Measurements from ENCODE around the gene KANTR.

GRCh38 chrX:53065104-53065503, 28.8 kb upstream of the KANTR start:
- no peak for TF ChIP-seq CTCF (IDR thresholded peaks at IDR 0.05; ENCODE audit: insufficient read depth, low read depth, low read length)
- no peak for TF ChIP-seq EZH2 (IDR thresholded peaks at IDR 0.05; ENCODE audit: insufficient read depth, low read length)
